ENCODE results near the gene JMJD1C.
A peak's percentile ranks its signal among the peaks of the same experiment; 100 is the strongest.
"Not testable (repeated sequence)": the region's sequence is repeated elsewhere in the genome, so short reads cannot be mapped to it uniquely, and the experiment has no call there.

JMJD1C gene

DNA sequence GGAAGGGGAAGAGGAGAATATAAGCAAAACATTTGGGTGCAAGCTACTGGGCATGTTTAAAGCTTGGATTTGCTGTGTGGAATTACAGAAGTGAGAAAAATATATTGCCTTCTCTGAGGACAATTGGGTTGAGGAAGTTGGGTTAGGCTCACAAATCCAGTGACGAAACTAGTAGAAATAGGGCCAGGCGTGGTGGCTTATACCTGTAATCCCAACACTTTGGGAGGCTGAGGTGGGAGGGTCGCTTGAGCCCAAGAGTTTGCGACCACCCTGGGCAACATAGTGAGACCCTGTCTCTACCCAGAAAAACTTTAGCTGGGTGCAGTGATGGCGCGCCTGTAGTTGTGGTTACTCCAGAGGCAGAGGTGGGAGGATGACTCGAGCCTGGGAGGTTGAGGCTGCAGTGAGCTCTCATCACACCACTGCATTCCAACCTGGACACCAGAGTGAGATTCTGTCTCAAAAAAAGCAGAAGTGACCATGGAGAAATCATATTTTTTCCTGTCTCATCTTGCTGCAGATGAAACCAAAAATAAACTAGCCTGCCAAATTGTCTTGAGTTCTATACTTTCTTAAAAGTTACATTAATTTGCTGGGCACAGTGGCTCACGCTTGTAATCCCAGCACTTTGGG, 310.3 kb downstream of the JMJD1C start:
- no peak for DNase-seq

- no peak for DNase-seq
These were observed 311.0 kb downstream of the JMJD1C start for GRCh38 chr10:63154546-63155387.

- DNase-seq = not testable (repeated sequence)
These were observed 311.8 kb downstream of the JMJD1C start for GRCh38 chr10:63153868-63154545.

DNA sequence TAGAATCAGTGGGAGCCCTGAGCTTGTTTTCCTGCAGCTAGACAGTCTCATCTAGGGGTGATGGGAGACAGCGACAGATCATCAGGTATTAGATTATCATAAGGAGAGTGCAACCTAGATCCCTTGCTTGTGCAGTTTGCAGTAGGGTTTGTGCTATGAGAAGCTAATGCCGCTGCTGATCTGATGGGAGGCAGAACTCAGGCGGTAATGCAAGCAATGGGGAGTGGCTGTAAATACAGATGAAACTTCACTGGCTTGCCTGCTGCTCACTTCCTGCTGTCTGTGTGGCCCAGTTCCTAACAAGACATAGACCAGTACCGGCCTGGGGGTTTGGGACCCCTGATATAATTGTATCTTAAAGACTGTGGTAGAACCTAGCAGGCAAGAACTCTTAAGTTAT, 315.0 kb downstream of the JMJD1C start:
- no peak for DNase-seq

GRCh38 chr10:63146503-63146902, 319.3 kb downstream of the JMJD1C start:
- DNase-seq = no peak

DNA sequence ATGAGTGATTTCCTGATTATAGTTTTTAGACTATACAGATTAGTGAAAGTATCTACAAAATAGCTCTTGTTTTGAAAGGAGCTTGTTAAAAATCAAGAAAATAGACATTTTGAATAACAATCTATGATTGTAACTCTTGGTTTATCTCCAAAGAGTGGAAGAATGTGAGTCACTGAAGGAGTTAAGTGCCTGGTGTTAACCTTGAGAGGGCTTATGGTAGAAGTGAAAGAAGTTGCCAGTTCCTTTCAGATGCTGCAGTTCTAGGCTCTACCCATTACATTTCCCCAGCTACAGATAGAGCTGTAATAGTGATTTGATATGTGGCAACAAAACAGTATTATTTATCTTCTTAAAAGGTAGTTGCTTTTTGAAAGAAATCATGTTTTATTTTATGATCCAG, 320.0 kb downstream of the JMJD1C start:
- no peak for DNase-seq

- DNase-seq = no peak
These were observed 321.8 kb downstream of the JMJD1C start for GRCh38 chr10:63143987-63144386.

DNA sequence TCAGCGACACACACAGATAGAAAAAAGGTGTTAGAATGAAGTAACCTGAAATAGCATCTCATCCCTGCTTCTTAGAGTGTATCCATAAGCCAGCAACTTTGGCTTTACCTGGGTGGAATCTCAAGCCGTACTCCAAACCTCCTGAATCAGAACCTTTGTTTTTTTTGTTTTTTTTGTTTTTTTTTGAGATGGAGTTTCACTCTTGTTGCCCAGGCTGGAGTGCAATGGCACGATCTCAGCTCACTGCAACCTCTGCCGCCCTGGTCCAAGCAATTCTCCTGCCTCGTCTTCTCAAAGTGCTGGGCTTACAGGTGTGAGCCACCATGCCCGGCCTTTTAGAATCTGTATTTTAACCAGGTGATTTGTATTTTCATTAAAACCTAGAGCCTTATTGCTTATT, 323.6 kb downstream of the JMJD1C start:
- DNase-seq = no peak

DNA sequence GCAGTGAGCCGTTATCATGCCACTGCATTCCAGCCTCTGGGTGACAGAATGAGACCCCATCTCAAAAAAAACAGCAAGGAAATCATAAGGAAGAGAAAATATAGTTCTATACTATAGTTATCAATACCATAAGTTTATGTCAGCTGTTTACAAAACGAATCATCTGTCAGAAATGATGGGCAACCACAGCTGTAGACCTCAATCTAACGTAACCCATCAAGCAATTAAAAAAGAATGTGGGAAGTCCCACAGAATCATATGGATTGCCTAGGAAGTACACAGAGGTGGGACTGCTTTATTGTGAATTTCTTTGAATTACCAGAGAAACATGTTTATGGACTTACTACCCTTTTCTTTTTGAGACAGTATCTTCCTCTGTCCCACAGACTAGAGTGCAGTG, 325.7 kb downstream of the JMJD1C start:
- DNase-seq = no peak

GRCh38 chr10:63137306-63137705, 328.5 kb downstream of the JMJD1C start:
- no peak for DNase-seq

DNA sequence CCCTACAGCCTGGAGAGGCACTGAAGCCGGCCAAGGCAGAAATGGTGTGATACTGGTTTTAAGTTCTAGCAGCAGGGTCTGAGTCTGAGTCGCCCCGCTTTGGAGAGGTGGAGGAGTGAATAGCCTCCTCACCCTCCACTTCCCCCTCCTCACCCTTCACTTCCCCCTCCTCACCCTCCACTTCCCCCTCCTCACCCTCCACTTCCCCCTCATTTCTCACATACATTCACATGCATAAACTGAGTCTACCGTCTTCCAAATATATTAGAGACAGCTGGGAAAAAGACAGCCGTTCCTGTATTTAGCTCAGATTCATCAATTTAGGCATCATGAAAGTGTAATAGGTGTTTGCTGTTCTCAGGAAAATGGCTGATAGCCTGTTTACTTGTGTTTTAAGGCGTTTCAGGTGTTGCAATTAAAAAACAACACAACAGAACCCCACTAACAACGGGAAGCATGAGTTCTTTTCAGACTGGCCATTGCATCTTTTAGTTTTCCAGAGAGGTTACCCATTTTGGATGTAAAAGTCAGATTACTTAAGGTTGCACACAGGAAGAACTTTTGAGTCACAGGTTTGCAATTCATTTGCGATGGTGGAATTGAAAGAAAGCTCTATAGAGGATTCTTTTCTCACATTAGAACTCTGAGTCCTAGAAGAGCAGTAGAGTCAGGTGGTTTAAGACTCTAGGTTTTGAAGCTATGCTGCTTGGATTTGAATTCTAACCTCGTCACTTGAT, 331.8 kb downstream of the JMJD1C start:
- DNase-seq = no peak

GRCh38 chr10:63133056-63133820, 332.5 kb downstream of the JMJD1C start, which contains the start of gene NRBF2:
NRBF2 (plus strand) TSS chr10:63133328; CDS start chr10:63133471, 143 bp downstream.
- DNase-seq = peak; percentile 97 to 98

- no peak for DNase-seq
These were observed 333.1 kb downstream of the JMJD1C start for GRCh38 chr10:63132651-63133055.

- DNase-seq = no peak
These were observed 335.9 kb downstream of the JMJD1C start for GRCh38 chr10:63129888-63130287.

GRCh38 chr10:63128443-63128842, 337.3 kb downstream of the JMJD1C start:
- DNase-seq = no peak

DNA sequence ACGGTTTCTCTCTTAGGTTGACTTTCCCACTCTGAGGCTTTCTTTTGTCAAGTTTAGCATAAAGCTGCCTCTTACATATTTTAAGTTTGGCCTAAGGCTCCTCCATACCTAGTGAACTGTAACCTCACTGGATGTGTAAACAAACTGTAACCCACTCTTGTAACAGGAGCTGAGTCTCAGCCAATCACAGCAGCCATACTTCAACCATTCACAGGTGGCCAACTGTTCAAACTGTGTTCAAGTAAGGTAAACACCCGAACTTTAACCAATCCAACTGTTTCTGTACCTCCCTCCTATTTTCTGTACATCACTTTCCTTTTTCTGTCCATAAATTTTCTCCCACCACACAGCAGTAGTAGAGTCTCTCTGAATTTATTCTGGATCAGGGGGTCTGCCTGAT, 340.3 kb downstream of the JMJD1C start:
- DNase-seq = no peak

- DNase-seq = no peak
These were observed 341.9 kb downstream of the JMJD1C start for GRCh38 chr10:63123727-63124362.

GRCh38 chr10:63120554-63120953, 345.2 kb downstream of the JMJD1C start:
- DNase-seq = no peak

- no peak for DNase-seq
These were observed 346.7 kb downstream of the JMJD1C start for GRCh38 chr10:63119041-63119440.

Measured in activated CD4-positive, alpha-beta T cell treated with anti-CD3 and anti-CD28 coated beads, Interleukin-2, amount 50 U/mL, for 48 hours (primary cell).